RWPE2 (cell line): ENCODE measurements around the gene FNDC10.
"Not testable (repeated sequence)": the region's sequence is repeated elsewhere in the genome, so short reads cannot be mapped to it uniquely, and the experiment has no call there.

ENCODE experiments used
- ATAC-seq: fragments of 200-7000 bp; cut with Tn5 transposase; 3 replicates; pipeline ENCODE4 v1.9.1; 2021; ENCODE audit warnings: low read depth
- DNase-seq: peaks from one replicate; pipeline ENCODE4 v3.0.0-alpha.2; 2020; ENCODE audit warnings: low spot score
- H3K27ac ChIP-seq: fragments of 450-650 bp; 2 replicates; pipeline ENCODE4 v1.5.1; 2017; ENCODE audit warnings: mild to moderate bottlenecking; ENCODE audit not compliant: poor library complexity, severe bottlenecking
- H3K27me3 ChIP-seq: fragments of 250-450 bp; sonication (Bioruptor Pico); 2 replicates; pipeline ENCODE4 v1.5.1; 2021; ENCODE audit warnings: mild to moderate bottlenecking, moderate library complexity; ENCODE audit not compliant: insufficient read depth, poor library complexity, severe bottlenecking
- H3K36me3 ChIP-seq: fragments of 250-450 bp; sonication (Bioruptor Pico); 2 replicates; pipeline ENCODE4 v1.5.1; 2020; ENCODE audit warnings: low read depth, mild to moderate bottlenecking, moderate library complexity
- H3K4me1 ChIP-seq: fragments of 250-450 bp; sonication (Bioruptor Pico); 2 replicates; pipeline ENCODE4 v1.5.1; 2021; ENCODE audit warnings: mild to moderate bottlenecking, moderate library complexity; ENCODE audit not compliant: insufficient read depth, poor library complexity, severe bottlenecking
- H3K4me3 ChIP-seq: fragments of 250-450 bp; sonication (Bioruptor Pico); 2 replicates; pipeline ENCODE4 v1.5.1; 2021; ENCODE audit warnings: mild to moderate bottlenecking, moderate library complexity; ENCODE audit not compliant: severe bottlenecking
- H3K9me3 ChIP-seq: fragments of 250-450 bp; sonication (Bioruptor Pico); 2 replicates; pipeline ENCODE4 v1.5.1; 2021; ENCODE audit warnings: mild to moderate bottlenecking, moderate library complexity; ENCODE audit not compliant: severe bottlenecking
- CTCF ChIP-seq: fragments of 450-650 bp; IDR thresholded peaks from one replicate; pipeline ENCODE4 v1.5.1; 2017; ENCODE audit warnings: mild to moderate bottlenecking, moderate library complexity; ENCODE audit not compliant: poor library complexity, severe bottlenecking

FNDC10 gene

GRCh38 chr1:1560178-1560577, 39.8 kb downstream of the FNDC10 start:
- TF ChIP-seq CTCF: no peak
- H3K36me3 ChIP-seq: peaks cover 65% of the 10 kb centered on the region

DNA sequence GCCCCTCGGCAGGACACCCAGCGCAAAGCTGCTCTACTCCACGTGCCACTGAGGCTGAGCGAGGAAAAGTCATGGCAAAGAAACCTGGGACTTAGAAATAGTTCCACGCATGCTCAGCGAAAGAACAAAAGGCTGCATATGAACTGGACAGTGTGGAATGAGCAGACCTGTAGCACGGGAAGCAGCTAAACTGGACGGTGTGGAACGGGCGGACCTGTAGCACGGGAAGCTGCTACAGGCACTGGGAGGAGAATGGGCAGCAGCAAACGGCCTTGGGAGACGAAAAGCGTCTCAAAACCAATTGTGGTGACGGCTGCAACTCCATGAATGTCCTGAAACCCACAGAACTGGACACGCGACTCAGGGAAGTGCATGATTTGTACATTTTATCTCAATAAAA, 40.9 kb downstream of the FNDC10 start:
- ATAC-seq (no peak), DNase-seq (no peak)
- Histone ChIP-seq H3K36me3 (peaks cover 54% of the 10 kb centered on the region), H3K4me3 (no peak overlapping the region), H3K27me3 (no peaks in the 10 kb centered on the region), H3K4me1 (peaks cover 7% of the 10 kb centered on the region), H3K27ac (no peak overlapping the region), H3K9me3 (no peaks in the 10 kb centered on the region)
- TF ChIP-seq CTCF: no peak

More at GRCh38 chr1:1560178-1560577, 39.8 kb downstream of the FNDC10 start:
- H3K4me1 ChIP-seq: no peaks in the 10 kb centered on the region
- H3K9me3 ChIP-seq: no peaks in the 10 kb centered on the region
- H3K27me3 ChIP-seq: no peaks in the 10 kb centered on the region
- no peak overlapping the region for H3K27ac ChIP-seq
- no peak; the same call in 2 of the 3 replicates for ATAC-seq
- H3K4me3 ChIP-seq: no peak overlapping the region
- no peak for DNase-seq

- no peak overlapping the region for H3K27ac ChIP-seq
- H3K9me3 ChIP-seq: no peaks in the 10 kb centered on the region
- peaks cover 7% of the 10 kb centered on the region for H3K4me1 ChIP-seq
- no peak overlapping the region for H3K4me3 ChIP-seq
- no peak for TF ChIP-seq CTCF
- H3K27me3 ChIP-seq: no peaks in the 10 kb centered on the region
- peaks cover 49% of the 10 kb centered on the region for H3K36me3 ChIP-seq
- ATAC-seq (no peak), DNase-seq (no peak)
These were observed 41.3 kb downstream of the FNDC10 start for GRCh38 chr1:1558591-1558990.

GRCh38 chr1:1557688-1558087, 42.2 kb downstream of the FNDC10 start:
- not testable (repeated sequence) for H3K27me3 ChIP-seq, DNase-seq, H3K9me3 ChIP-seq, H3K27ac ChIP-seq, H3K4me3 ChIP-seq, H3K4me1 ChIP-seq, ATAC-seq
- peaks cover 40% of the 10 kb centered on the region for H3K36me3 ChIP-seq

DNA sequence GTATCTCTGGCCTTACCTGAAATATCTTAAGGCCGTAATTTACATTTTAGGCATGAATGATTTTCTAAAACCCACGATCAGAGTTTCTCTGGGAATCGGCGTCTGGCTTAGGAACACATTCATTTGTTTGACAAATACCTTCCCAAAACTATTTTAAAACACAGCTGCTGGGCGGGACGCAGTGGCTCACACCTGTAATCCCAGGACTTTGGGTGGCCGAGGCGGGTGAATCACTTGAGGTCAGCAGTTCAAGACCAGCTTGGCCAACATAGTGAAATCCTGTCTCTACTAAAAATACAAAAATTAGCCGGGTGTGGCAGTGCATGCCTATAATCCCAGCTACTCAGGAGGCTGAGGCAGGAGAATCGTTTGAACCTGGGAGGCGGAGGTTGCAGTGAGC, 43.0 kb downstream of the FNDC10 start:
- H3K9me3 ChIP-seq, DNase-seq, H3K4me3 ChIP-seq, ATAC-seq, H3K4me1 ChIP-seq, H3K27me3 ChIP-seq, H3K27ac ChIP-seq: not testable (repeated sequence)
- H3K36me3 ChIP-seq: peaks cover 34% of the 10 kb centered on the region

- H3K27me3 ChIP-seq: no peaks in the 10 kb centered on the region
- peaks cover 34% of the 10 kb centered on the region for H3K36me3 ChIP-seq
- DNase-seq (no peak), ATAC-seq (no peak)
- no peak for TF ChIP-seq CTCF
- no peak overlapping the region for H3K4me3 ChIP-seq
- no peaks in the 10 kb centered on the region for H3K9me3 ChIP-seq
- H3K4me1 ChIP-seq: peaks cover 7% of the 10 kb centered on the region
- no peak overlapping the region for H3K27ac ChIP-seq
These were observed 43.4 kb downstream of the FNDC10 start for GRCh38 chr1:1556505-1556904.
